GM21825 (cell line): ENCODE measurements around the gene NR2C1.
"Not testable (repeated sequence)": the region's sequence is repeated elsewhere in the genome, so short reads cannot be mapped to it uniquely, and the experiment has no call there.

ENCODE experiments used
- ATAC-seq: cut with Tn5 transposase; IDR thresholded peaks from one replicate; pipeline ENCODE4 v1.9.1; 2021; ENCODE audit warnings: mild to moderate bottlenecking, moderate library complexity; ENCODE audit not compliant: unreplicated experiment

The NR2C1 gene

GRCh38 chr12:95072900-95073697, at the start of gene NR2C1:
Gene NR2C1 (minus strand): TSS chr12:95073618. CDS start chr12:95067384, 6,234 bp downstream.
- ATAC-seq = peak; percentile 90

GRCh38 chr12:95118788-95119179, 45.4 kb upstream of the NR2C1 start:
- ATAC-seq = no peak

GRCh38 chr12:95118138-95118787, 44.8 kb upstream of the NR2C1 start:
- no peak for ATAC-seq

- peak; percentile 71 for ATAC-seq
Observed at GRCh38 chr12:95117178-95117599, 43.8 kb upstream of the NR2C1 start.

- peak; percentile 65 for ATAC-seq
Observed at GRCh38 chr12:95116773-95117172, 43.4 kb upstream of the NR2C1 start.

- ATAC-seq = no peak
Observed at GRCh38 chr12:95116341-95116740, 42.9 kb upstream of the NR2C1 start.

GRCh38 chr12:95115641-95116040, 42.2 kb upstream of the NR2C1 start:
- no peak for ATAC-seq

- ATAC-seq = no peak
Observed at GRCh38 chr12:95114766-95115405, 41.5 kb upstream of the NR2C1 start.

- ATAC-seq = no peak
Observed at GRCh38 chr12:95107362-95107761, 33.9 kb upstream of the NR2C1 start.

- ATAC-seq = no peak
Observed at GRCh38 chr12:95105540-95105939, 32.1 kb upstream of the NR2C1 start.

- ATAC-seq = no peak
Observed at GRCh38 chr12:95104919-95105452, 31.6 kb upstream of the NR2C1 start.

GRCh38 chr12:95102916-95103671, 29.7 kb upstream of the NR2C1 start:
- ATAC-seq = peak; percentile 97

- not testable (repeated sequence) for ATAC-seq
Observed at GRCh38 chr12:95101957-95102356, 28.5 kb upstream of the NR2C1 start.

- ATAC-seq = no peak
Observed at GRCh38 chr12:95100264-95101190, 27.1 kb upstream of the NR2C1 start.

GRCh38 chr12:95099270-95099790, 25.9 kb upstream of the NR2C1 start:
- no peak for ATAC-seq

GRCh38 chr12:95096852-95097251, 23.4 kb upstream of the NR2C1 start:
- no peak for ATAC-seq

- ATAC-seq = no peak
Observed at GRCh38 chr12:95096378-95096777, 23.0 kb upstream of the NR2C1 start.

- not testable (repeated sequence) for ATAC-seq
Observed at GRCh38 chr12:95095866-95096265, 22.4 kb upstream of the NR2C1 start.

- ATAC-seq = no peak
Observed at GRCh38 chr12:95089462-95089861, 16.0 kb upstream of the NR2C1 start.
